ENCODE measurements around the gene LONRF2.

Gene LONRF2

GRCh38 chr2:100254646-100255210 lies 67.6 kb downstream of the LONRF2 start:
- H3K4me3 ChIP-seq (ENCODE audit: low read depth, low read length), result no peak overlapping the region
- no peaks in the 10 kb centered on the region for H3K79me2 ChIP-seq
- H3K27me3 ChIP-seq (ENCODE audit: control insufficient read depth, insufficient read depth, low read length), result no peaks in the 10 kb centered on the region
- no peaks in the 10 kb centered on the region for H3K9me3 ChIP-seq (ENCODE audit: control insufficient read depth, low read length)
- no peak overlapping the region for H3K9ac ChIP-seq
- no peak overlapping the region for H3K4me2 ChIP-seq (ENCODE audit: low read length)
- no peak overlapping the region for H2AFZ ChIP-seq
- TF ChIP-seq, protein P1, sequence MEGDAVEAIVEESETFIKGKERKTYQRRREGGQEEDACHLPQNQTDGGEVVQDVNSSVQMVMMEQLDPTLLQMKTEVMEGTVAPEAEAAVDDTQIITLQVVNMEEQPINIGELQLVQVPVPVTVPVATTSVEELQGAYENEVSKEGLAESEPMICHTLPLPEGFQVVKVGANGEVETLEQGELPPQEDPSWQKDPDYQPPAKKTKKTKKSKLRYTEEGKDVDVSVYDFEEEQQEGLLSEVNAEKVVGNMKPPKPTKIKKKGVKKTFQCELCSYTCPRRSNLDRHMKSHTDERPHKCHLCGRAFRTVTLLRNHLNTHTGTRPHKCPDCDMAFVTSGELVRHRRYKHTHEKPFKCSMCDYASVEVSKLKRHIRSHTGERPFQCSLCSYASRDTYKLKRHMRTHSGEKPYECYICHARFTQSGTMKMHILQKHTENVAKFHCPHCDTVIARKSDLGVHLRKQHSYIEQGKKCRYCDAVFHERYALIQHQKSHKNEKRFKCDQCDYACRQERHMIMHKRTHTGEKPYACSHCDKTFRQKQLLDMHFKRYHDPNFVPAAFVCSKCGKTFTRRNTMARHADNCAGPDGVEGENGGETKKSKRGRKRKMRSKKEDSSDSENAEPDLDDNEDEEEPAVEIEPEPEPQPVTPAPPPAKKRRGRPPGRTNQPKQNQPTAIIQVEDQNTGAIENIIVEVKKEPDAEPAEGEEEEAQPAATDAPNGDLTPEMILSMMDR (IDR thresholded peaks at IDR 0.05), result no peak
- no peaks in the 10 kb centered on the region for H3K4me1 ChIP-seq
- H3K36me3 ChIP-seq (ENCODE audit: control insufficient read depth, insufficient read depth, low read length), result no peaks in the 10 kb centered on the region
- no peak overlapping the region for H3K27ac ChIP-seq

DNA sequence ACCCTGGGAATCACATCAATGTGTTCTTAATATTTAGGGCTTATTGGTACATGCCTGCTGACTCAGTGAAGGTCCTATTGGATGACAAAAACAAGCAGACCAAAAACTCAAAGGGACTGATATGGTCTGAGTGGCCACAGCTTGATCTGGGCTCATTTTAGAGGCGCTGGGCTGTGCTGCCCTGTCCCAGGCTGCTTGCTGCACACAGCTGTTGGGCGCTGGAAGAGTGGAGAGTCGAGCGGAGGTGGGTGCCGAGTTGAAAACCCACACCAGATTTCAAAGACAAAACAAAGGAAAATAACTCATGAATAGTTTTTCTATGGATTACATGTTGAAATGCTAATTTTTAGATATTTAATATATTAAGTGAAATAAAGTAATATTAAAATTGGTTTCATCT lies 68.5 kb downstream of the LONRF2 start:
- H2AFZ ChIP-seq, result no peak overlapping the region
- H3K79me2 ChIP-seq, result no peaks in the 10 kb centered on the region
- H3K27me3 ChIP-seq (ENCODE audit: control insufficient read depth, insufficient read depth, low read length), result no peaks in the 10 kb centered on the region
- no peaks in the 10 kb centered on the region for H3K4me1 ChIP-seq
- no peak overlapping the region for H3K4me2 ChIP-seq (ENCODE audit: low read length)
- no peak overlapping the region for H3K9ac ChIP-seq
- H3K9me3 ChIP-seq (ENCODE audit: control insufficient read depth, low read length), result no peaks in the 10 kb centered on the region
- TF ChIP-seq, protein P1 (IDR thresholded peaks at IDR 0.05), result no peak
- H3K27ac ChIP-seq, result no peak overlapping the region
- H3K36me3 ChIP-seq (ENCODE audit: control insufficient read depth, insufficient read depth, low read length), result no peaks in the 10 kb centered on the region
- H3K4me3 ChIP-seq (ENCODE audit: low read depth, low read length), result no peak overlapping the region

GRCh38 chr2:100252811-100253698 lies 69.2 kb downstream of the LONRF2 start:
- Histone ChIP-seq H3K27ac (no peak overlapping the region), H3K9me3 (ENCODE audit: control insufficient read depth, low read length) (no peaks in the 10 kb centered on the region), H2AFZ (no peak overlapping the region), H3K4me3 (ENCODE audit: low read depth, low read length) (no peak overlapping the region), H3K27me3 (ENCODE audit: control insufficient read depth, insufficient read depth, low read length) (no peaks in the 10 kb centered on the region), H3K36me3 (ENCODE audit: control insufficient read depth, insufficient read depth, low read length) (no peaks in the 10 kb centered on the region), H3K79me2 (no peaks in the 10 kb centered on the region), H3K4me2 (ENCODE audit: low read length) (no peak overlapping the region), H3K9ac (no peak overlapping the region), H3K4me1 (no peaks in the 10 kb centered on the region)
- TF ChIP-seq, protein P1 (IDR thresholded peaks at IDR 0.05), result no peak

DNA sequence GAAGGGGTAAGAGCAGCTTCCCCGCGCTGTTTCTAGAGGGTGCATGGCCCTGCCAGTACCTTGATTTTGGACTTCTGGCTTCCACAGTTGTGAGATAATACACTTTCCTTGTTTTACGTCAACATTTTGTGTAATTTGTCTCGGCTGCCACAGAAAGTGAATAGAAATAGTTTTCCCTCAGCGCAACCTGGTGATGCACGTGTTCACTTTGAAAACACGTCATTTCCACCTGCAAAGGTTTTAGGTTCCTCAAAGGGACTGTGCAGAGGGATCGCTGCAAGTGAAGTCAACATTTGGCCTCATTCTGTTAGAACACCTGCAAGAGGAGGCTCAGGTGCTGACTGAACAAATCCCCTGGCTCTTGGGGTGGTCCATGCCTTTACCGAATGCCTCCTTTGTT lies 71.7 kb downstream of the LONRF2 start:
- TF ChIP-seq, protein P1 (IDR thresholded peaks at IDR 0.05), result no peak
- no peak overlapping the region for H3K27ac ChIP-seq

More for the DNA sequence above, 71.7 kb downstream of the LONRF2 start:
- H3K4me1 ChIP-seq, result no peaks in the 10 kb centered on the region
- H3K4me2 ChIP-seq (ENCODE audit: low read length), result no peak overlapping the region
- no peaks in the 10 kb centered on the region for H3K36me3 ChIP-seq (ENCODE audit: control insufficient read depth, insufficient read depth, low read length)
- no peak overlapping the region for H2AFZ ChIP-seq
- no peaks in the 10 kb centered on the region for H3K27me3 ChIP-seq (ENCODE audit: control insufficient read depth, insufficient read depth, low read length)
- H3K4me3 ChIP-seq (ENCODE audit: low read depth, low read length), result no peak overlapping the region
- H3K9ac ChIP-seq, result no peak overlapping the region
- H3K9me3 ChIP-seq (ENCODE audit: control insufficient read depth, low read length), result no peaks in the 10 kb centered on the region
- H3K79me2 ChIP-seq, result no peaks in the 10 kb centered on the region
